HepG2 (cell line): ENCODE measurements around the gene C22orf15. TPM values are rescaled to one million over a fixed set of nuclear protein-coding genes. Genes with fewer than 3 reads are reported as not detected.
A peak's percentile ranks its signal among the peaks of the same experiment; 100 is the strongest.

Experiments
- ATF3 ChIP-seq: sonication (generic); formaldehyde crosslinking; IDR thresholded peaks from 2 replicates; pipeline ENCODE4 v1.4.0; 2020; ENCODE audit warnings: missing genetic modification reagents
- CTCF ChIP-seq: sonication (generic); formaldehyde crosslinking; IDR thresholded peaks from 2 replicates; pipeline ENCODE4 v1.5.0; 2020; ENCODE audit warnings: mild to moderate bottlenecking, missing genetic modification reagents, moderate library complexity
- E2F1 ChIP-seq: sonication (generic); formaldehyde crosslinking; IDR thresholded peaks from 2 replicates; pipeline ENCODE4 v1.5.0; 2020; ENCODE audit warnings: missing genetic modification reagents
- ESRRA ChIP-seq: sonication (generic); formaldehyde crosslinking; IDR thresholded peaks from 2 replicates; pipeline ENCODE4 v1.5.1; 2020; ENCODE audit warnings: mild to moderate bottlenecking, low read depth, missing genetic modification reagents
- FUBP1 ChIP-seq: sonication (generic); formaldehyde crosslinking; IDR thresholded peaks from 2 replicates; pipeline ENCODE4 v1.5.1; 2020; ENCODE audit warnings: missing genetic modification reagents, mild to moderate bottlenecking, borderline replicate concordance
- GZF1 ChIP-seq: sonication (generic); formaldehyde crosslinking; IDR thresholded peaks from 2 replicates; pipeline ENCODE4 v1.5.1; 2020; ENCODE audit warnings: mild to moderate bottlenecking, missing genetic modification reagents
- HNF4G ChIP-seq, 2 experiments: sonication (generic) in 1 of 2; formaldehyde crosslinking in 1 of 2; IDR thresholded peaks; 2 replicates each; pipeline versions ENCODE4 v1.4.0 to v1.6.1; 2011 to 2020; ENCODE audit warnings: borderline replicate concordance in 2 of 2, low read depth in 2 of 2, mild to moderate bottlenecking in 2 of 2, low read length in 1 of 2, missing genetic modification reagents in 1 of 2, moderate library complexity in 1 of 2
- HNRNPLL ChIP-seq: fragments of 200-400 bp; formaldehyde crosslinking; IDR thresholded peaks from 2 replicates; pipeline ENCODE4 v1.6.1; 2017; ENCODE audit warnings: mild to moderate bottlenecking, low read depth, low read length; ENCODE audit not compliant: poor library complexity, severe bottlenecking
- HNRNPUL1 ChIP-seq: fragments of 200-400 bp; formaldehyde crosslinking; IDR thresholded peaks from 2 replicates; pipeline ENCODE4 v1.6.1; 2017; ENCODE audit warnings: low read depth, mild to moderate bottlenecking, low read length, moderate library complexity
- KMT2B ChIP-seq: IDR thresholded peaks from 2 replicates; pipeline ENCODE4 v1.6.1; 2016; ENCODE audit warnings: missing genetic modification reagents, missing compliant biosample characterization
- MLXIP ChIP-seq: sonication (generic); formaldehyde crosslinking; IDR thresholded peaks from 2 replicates; pipeline ENCODE4 v1.9.0; 2021; ENCODE audit warnings: missing genetic modification reagents, borderline replicate concordance
- NFKBIZ ChIP-seq: IDR thresholded peaks from 2 replicates; pipeline ENCODE4 v1.6.1; 2018; ENCODE audit warnings: missing genetic modification reagents, missing compliant biosample characterization
- PHF8 ChIP-seq: sonication (generic); formaldehyde crosslinking; IDR thresholded peaks from 2 replicates; pipeline ENCODE4 v1.5.0; 2020; ENCODE audit warnings: missing genetic modification reagents
- SETDB1 ChIP-seq: sonication (generic); formaldehyde crosslinking; IDR thresholded peaks from 2 replicates; pipeline ENCODE4 v1.5.1; 2020; ENCODE audit warnings: missing genetic modification reagents, mild to moderate bottlenecking, borderline replicate concordance
- SNAI1 ChIP-seq: sonication (generic); formaldehyde crosslinking; IDR thresholded peaks from 2 replicates; pipeline ENCODE4 v1.5.0; 2020; ENCODE audit warnings: mild to moderate bottlenecking, missing genetic modification reagents, borderline replicate concordance
- ZNF234 ChIP-seq: sonication (generic); formaldehyde crosslinking; conservative IDR thresholded peaks from 2 replicates; pipeline ENCODE4 v1.5.1; 2020; ENCODE audit warnings: mild to moderate bottlenecking, missing genetic modification reagents
- ZNF260 ChIP-seq: sonication (generic); formaldehyde crosslinking; IDR thresholded peaks from 2 replicates; pipeline ENCODE4 v1.4.0; 2020; ENCODE audit warnings: missing genetic modification reagents, low read depth, mild to moderate bottlenecking, borderline replicate concordance
- ZNF335 ChIP-seq: sonication (generic); formaldehyde crosslinking; IDR thresholded peaks from 2 replicates; pipeline ENCODE4 v1.4.0; 2020; ENCODE audit warnings: missing genetic modification reagents
- ZNF468 ChIP-seq: sonication (generic); formaldehyde crosslinking; IDR thresholded peaks from 2 replicates; pipeline ENCODE4 v1.8.0; 2022; ENCODE audit warnings: mild to moderate bottlenecking, moderate library complexity, missing genetic modification reagents
- polyA plus RNA-seq, 8 experiments: library from polyadenylated mRNA; depleted of rRNA in 3 of 8; stranded (reverse) in 7 of 8; unstranded in 1 of 8; fragments of >200 nt; fragmentation: Illumina TruSeq in 4 of 8; extraction: Trizol in 4 of 8; gene quantifications; 2 replicates each; pipeline versions ENCODE4 v1.2.1 to v1.2.3, GENCODE V29; 2011 to 2016; ENCODE audit warnings: low read depth in 4 of 8, missing spikeins in 1 of 8, mixed read lengths in 1 of 8; ENCODE audit not compliant: insufficient read depth in 1 of 8
- total RNA-seq, 5 experiments: library from RNA; depleted of rRNA; stranded (reverse); fragments of >200 nt; fragmentation: Illumina TruSeq; extraction: Trizol; gene quantifications; 2 replicates each; pipeline ENCODE4 v1.2.3, GENCODE V29; 2016; ENCODE audit warnings: low read depth in 1 of 5

The C22orf15 gene
- total and polyA plus RNA-seq, 2 of the 13 experiments (the other 11 are each of a cell fraction or from before 2014, with no cell fraction given): not detected

GRCh38 chr22:23716811-23717801, 45.7 kb upstream of the C22orf15 start (continued):
- no peak for TF ChIP-seq ZNF260 (CRISPR knock-in tag)
- TF ChIP-seq MLXIP (CRISPR knock-in tag): no peak; the same call in 1 of the 2 replicates
- TF ChIP-seq FUBP1 (CRISPR knock-in tag): no peak
- no peak for TF ChIP-seq HNF4G (IDR thresholded peaks at IDR 0.05; ENCODE audit: borderline replicate concordance, low read depth, low read length)
- 0 out of 2 replicates have a peak, but pooled peaks have one; percentile 10 for TF ChIP-seq HNF4G (CRISPR knock-in tag; IDR thresholded peaks at IDR 0.05; ENCODE audit: borderline replicate concordance, low read depth)
- no peak for TF ChIP-seq ZNF335
- peak; percentile 92 for TF ChIP-seq PHF8 (CRISPR knock-in tag)
- TF ChIP-seq CTCF (CRISPR knock-in tag): peak; percentile 36; the same call in 1 of the 2 replicates
- TF ChIP-seq SNAI1 (CRISPR knock-in tag): peak; percentile 88; the same call in 1 of the 2 replicates
- TF ChIP-seq ATF3 (CRISPR knock-in tag): no peak
- no peak for TF ChIP-seq SETDB1 (CRISPR knock-in tag)
- TF ChIP-seq GZF1 (CRISPR knock-in tag): no peak
- TF ChIP-seq NFKBIZ (CRISPR knock-in tag): peak; percentile 56; the same call in 1 of the 2 replicates
- peak; percentile 98 for TF ChIP-seq HNRNPLL
- peak; percentile 91 for TF ChIP-seq E2F1 (CRISPR knock-in tag)
- TF ChIP-seq ESRRA (CRISPR knock-in tag): peak; percentile 79
- TF ChIP-seq ZNF234 (CRISPR knock-in tag): no peak
- peak; percentile 87 for TF ChIP-seq KMT2B (CRISPR knock-in tag)
- TF ChIP-seq ZNF468: no peak
- no peak for TF ChIP-seq HNRNPUL1
